GM18499 (cell line): ENCODE data around the gene PISD.
"Not testable (repeated sequence)": the region's sequence is repeated elsewhere in the genome, so short reads cannot be mapped to it uniquely, and the experiment has no call there.

Source experiments
- ATAC-seq: cut with Tn5 transposase; IDR thresholded peaks from one replicate; pipeline ENCODE4 v1.9.1; 2021; ENCODE audit warnings: moderate number of reproducible peaks; ENCODE audit not compliant: insufficient read depth, unreplicated experiment

PISD gene

GRCh38 chr22:31612891-31613285 lies 49.1 kb downstream of the PISD start:
- no peak for ATAC-seq

GRCh38 chr22:31611061-31611760 lies 50.8 kb downstream of the PISD start:
- ATAC-seq: no peak

GRCh38 chr22:31610611-31611010 lies 51.4 kb downstream of the PISD start:
- ATAC-seq: no peak

- no peak for ATAC-seq
Observed at GRCh38 chr22:31609716-31610115, 52.3 kb downstream of the PISD start.

- no peak for ATAC-seq
Observed at GRCh38 chr22:31607696-31608095, 54.3 kb downstream of the PISD start.

GRCh38 chr22:31605851-31606585 lies 56.0 kb downstream of the PISD start:
- no peak for ATAC-seq

GRCh38 chr22:31604746-31605705 lies 57.0 kb downstream of the PISD start:
- no peak for ATAC-seq

- ATAC-seq: no peak
Observed at GRCh38 chr22:31604137-31604705, 57.8 kb downstream of the PISD start.

- no peak for ATAC-seq
Observed at GRCh38 chr22:31603574-31603973, 58.4 kb downstream of the PISD start.

GRCh38 chr22:31603081-31603525 lies 58.9 kb downstream of the PISD start:
- no peak for ATAC-seq

GRCh38 chr22:31602259-31602952 lies 59.6 kb downstream of the PISD start:
- no peak for ATAC-seq

GRCh38 chr22:31595271-31595670 lies 66.7 kb downstream of the PISD start:
- no peak for ATAC-seq

GRCh38 chr22:31590161-31590560 lies 71.9 kb downstream of the PISD start:
- not testable (repeated sequence) for ATAC-seq

GRCh38 chr22:31588970-31589675 lies 72.9 kb downstream of the PISD start:
- no peak for ATAC-seq

GRCh38 chr22:31586137-31586920 lies 75.7 kb downstream of the PISD start:
- ATAC-seq: no peak

GRCh38 chr22:31585161-31585859 lies 76.7 kb downstream of the PISD start:
- no peak for ATAC-seq

- ATAC-seq: no peak
Observed at GRCh38 chr22:31584804-31585160, 77.2 kb downstream of the PISD start.
